Lung (tissue), 12 donors: ENCODE measurements around the gene SGTA. TPM values are rescaled to one million over a fixed set of nuclear protein-coding genes. Genes with fewer than 3 reads are reported as not detected.

Experiments used
- ATAC-seq: fragments of 200-7000 bp; cut with Tn5 transposase; one replicate; pipeline ENCODE4 v1.9.1; 2020; ENCODE audit warnings: moderate number of reproducible peaks; ENCODE audit not compliant: insufficient read depth, low FRiP score
- DNase-seq, 3 donors: peaks; one replicate each; pipeline ENCODE4 v3.0.0-alpha.2; 2013 to 2017
- H3K27ac ChIP-seq, 2 donors: one replicate each; pipeline ENCODE4 v1.5.1; 2013; ENCODE audit warnings: mild to moderate bottlenecking in 2 of 2, moderate library complexity in 2 of 2, control low read depth in 1 of 2, inconsistent platforms in 1 of 2, low read depth in 1 of 2, low read length in 1 of 2
- H3K27me3 ChIP-seq, 3 donors: one replicate each; pipeline ENCODE4 v1.5.1; 2013; ENCODE audit warnings: low read length in 2 of 3; ENCODE audit not compliant: control insufficient read depth in 3 of 3, insufficient read depth in 3 of 3
- H3K36me3 ChIP-seq, 4 donors: one replicate each; pipeline ENCODE4 v1.5.1; 2013; ENCODE audit warnings: low read length in 4 of 4, mild to moderate bottlenecking in 1 of 4, moderate library complexity in 1 of 4; ENCODE audit not compliant: control insufficient read depth in 4 of 4, insufficient read depth in 4 of 4
- H3K4me1 ChIP-seq, 5 donors: one replicate each; pipeline ENCODE4 v1.5.1; 2013; ENCODE audit warnings: low read length in 5 of 5, mild to moderate bottlenecking in 2 of 5, moderate library complexity in 1 of 5; ENCODE audit not compliant: control insufficient read depth in 5 of 5, insufficient read depth in 5 of 5
- H3K4me3 ChIP-seq: one replicate; pipeline ENCODE4 v1.5.1; 2013; ENCODE audit warnings: mild to moderate bottlenecking, control low read depth, moderate library complexity
- H3K9ac ChIP-seq, 2 donors: one replicate each; pipeline ENCODE4 v1.5.1; 2013; ENCODE audit warnings: low read length in 2 of 2, control low read depth in 1 of 2; ENCODE audit not compliant: insufficient read depth in 1 of 2
- H3K9me3 ChIP-seq, 4 donors: one replicate each; pipeline ENCODE4 v1.5.1; 2013; ENCODE audit warnings: low read length in 3 of 4, mild to moderate bottlenecking in 1 of 4, moderate library complexity in 1 of 4; ENCODE audit not compliant: control insufficient read depth in 4 of 4, insufficient read depth in 3 of 4
- CTCF ChIP-seq: IDR thresholded peaks from 2 replicates; pipeline ENCODE4 v1.5.1; 2012; ENCODE audit warnings: mild to moderate bottlenecking; ENCODE audit errors: control extremely low read depth, extremely low read depth
- WGBS, 2 donors: extraction: QIAGEN DNeasy Blood & Tissue Kit; methylation state at CpG; one replicate each; pipeline ENCODE4 v1.1.7; 2013; 5-methylcytosine and 5-hydroxymethylcytosine counted together
- polyA plus RNA-seq, 2 donors: library from polyadenylated mRNA; stranded (reverse); fragments of 200-250 nt; gene quantifications; one replicate each; pipeline ENCODE4 v1.2.1, GENCODE V29; 2013
- total RNA-seq, 2 donors: library from RNA; depleted of rRNA in 1 of 2; stranded (reverse); fragments of >200 nt in 1 of 2; gene quantifications; one replicate each; pipeline ENCODE4 v1.2.1, GENCODE V29; 2014 to 2021
- donor health status: control.
- donor health status: control.
- donor health status: Bipolar disorder and iron deficiency.
- donor health status: healthy.
- donor health status: DM: yes; HTN: yes; CAD: no.

SGTA gene
- total and polyA plus RNA-seq, 4 donors, result 33.3 to 64.7 (median 51.9) TPM

GRCh38 chr19:2759362-2759761 is 23.7 kb downstream of the SGTA start:
- Histone ChIP-seq H3K27me3 (no peaks in the 10 kb centered on the region), H3K9ac (no peak overlapping the region), H3K9me3 (peaks cover 0 to 5% (median 0%) of the 10 kb centered on the region in 4 donors), H3K4me1 (no peaks in the 10 kb centered on the region), H3K27ac (no peak overlapping the region), H3K36me3 (peaks cover 6 to 72% (median 13%) of the 10 kb centered on the region in 4 donors), H3K4me3 (no peak overlapping the region)
- DNase-seq (no peak), ATAC-seq (no peak)
- 91 to 96% methylated on average over 17 of the region's 17 CpGs for WGBS, 2 donors
- no peak for TF ChIP-seq CTCF

GRCh38 chr19:2758601-2759313 is 24.3 kb downstream of the SGTA start:
- Histone ChIP-seq H3K4me1 (no peaks in the 10 kb centered on the region), H3K9ac (no peak overlapping the region), H3K9me3 (peaks cover 0 to 5% (median 0%) of the 10 kb centered on the region in 4 donors), H3K4me3 (no peak overlapping the region), H3K36me3 (peaks cover 7 to 74% (median 13%) of the 10 kb centered on the region in 4 donors), H3K27ac (no peak overlapping the region), H3K27me3 (no peaks in the 10 kb centered on the region)
- ATAC-seq, result no peak
- no peak for DNase-seq
- no peak for TF ChIP-seq CTCF
- 93 to 96% methylated on average over 17 of the region's 17 CpGs for WGBS, 2 donors

GRCh38 chr19:2756921-2757881 is 25.9 kb downstream of the SGTA start:
- TF ChIP-seq CTCF, result no peak
- no peak for ATAC-seq
- Histone ChIP-seq H3K9me3 (peaks cover 0 to 5% (median 0%) of the 10 kb centered on the region in 4 donors), H3K9ac (no peak overlapping the region), H3K27ac (no peak overlapping the region), H3K27me3 (no peaks in the 10 kb centered on the region), H3K4me1 (no peaks in the 10 kb centered on the region), H3K4me3 (no peak overlapping the region), H3K36me3 (peaks cover 8 to 60% (median 11%) of the 10 kb centered on the region in 4 donors)
- 96 to 97% methylated on average over 48 of the region's 48 CpGs for WGBS, 2 donors
- no peak for DNase-seq
